ENCODE results near the gene GCLC.
"Not testable (repeated sequence)": the region's sequence is repeated elsewhere in the genome, so short reads cannot be mapped to it uniquely, and the experiment has no call there.

GCLC gene

DNA sequence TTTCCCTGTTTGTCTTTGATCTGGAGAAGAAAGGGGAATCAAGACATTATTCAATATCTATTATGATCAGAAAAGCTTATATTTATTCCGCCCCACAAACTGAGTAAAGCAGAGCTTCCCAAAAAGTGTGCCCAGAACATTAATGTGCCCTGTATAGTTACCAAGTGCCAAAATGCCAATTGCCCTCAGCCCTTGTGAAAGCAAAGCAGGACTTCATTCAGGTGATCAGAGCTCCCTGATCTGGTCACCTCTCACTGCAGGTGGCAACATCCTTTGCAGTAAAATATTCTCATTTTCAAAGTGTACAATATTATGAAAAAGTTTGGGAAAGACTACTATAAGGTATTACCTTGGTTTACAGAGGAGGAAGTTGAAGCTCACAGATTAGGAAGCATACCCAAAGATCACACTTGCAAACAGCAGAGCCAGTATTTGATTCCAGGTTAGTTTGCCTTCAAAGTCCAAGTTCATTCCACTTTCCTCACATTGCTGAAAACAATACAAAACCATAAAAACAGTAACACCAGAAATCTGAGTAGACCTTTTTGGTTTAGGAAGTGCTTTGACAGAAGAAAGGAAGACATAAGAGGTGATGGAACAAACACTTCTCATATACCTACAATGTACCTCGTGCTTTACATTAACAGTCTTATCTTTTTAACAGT is 19.6 kb upstream of the GCLC start:
- DNase-seq (ENCODE audit: low read depth in 2 of 3, low spot score in 2 of 3) = no peak

DNA sequence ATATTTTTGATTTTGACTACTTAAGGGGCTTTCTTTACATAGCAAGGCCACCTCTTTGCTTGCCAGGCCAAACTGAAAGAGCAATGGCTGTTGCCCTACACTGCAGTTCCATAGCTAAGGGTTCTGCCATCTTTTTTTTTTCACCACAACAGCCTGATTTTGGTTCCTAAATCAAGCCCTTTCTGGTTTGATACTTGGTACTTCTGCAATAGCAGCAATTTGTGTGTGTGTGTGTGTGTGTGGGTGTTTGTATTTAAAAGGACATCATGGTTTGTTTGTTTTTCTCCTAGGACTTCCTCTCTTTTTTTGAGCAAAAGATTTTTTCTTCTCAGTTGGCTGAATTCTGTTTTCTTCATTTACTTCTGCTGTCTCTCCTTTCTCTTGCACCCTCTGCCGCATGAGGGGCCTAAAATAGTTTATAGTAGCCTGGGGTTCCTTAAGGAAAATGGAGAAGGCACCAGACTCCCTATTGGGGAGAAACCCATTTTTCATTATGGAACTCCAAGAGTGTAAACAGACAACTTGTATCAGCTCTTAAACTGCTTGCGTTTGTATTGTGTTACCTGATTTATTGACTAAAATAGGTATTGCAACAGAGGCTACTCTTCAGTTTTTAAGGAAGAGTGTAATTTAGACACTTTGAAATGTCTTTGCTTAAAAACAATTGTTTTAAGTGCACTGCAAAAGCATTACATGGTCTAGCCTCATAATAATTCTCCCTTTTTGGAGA is 12.2 kb upstream of the GCLC start:
- DNase-seq (ENCODE audit: low read depth in 2 of 3, low spot score in 2 of 3) = no peak

DNA sequence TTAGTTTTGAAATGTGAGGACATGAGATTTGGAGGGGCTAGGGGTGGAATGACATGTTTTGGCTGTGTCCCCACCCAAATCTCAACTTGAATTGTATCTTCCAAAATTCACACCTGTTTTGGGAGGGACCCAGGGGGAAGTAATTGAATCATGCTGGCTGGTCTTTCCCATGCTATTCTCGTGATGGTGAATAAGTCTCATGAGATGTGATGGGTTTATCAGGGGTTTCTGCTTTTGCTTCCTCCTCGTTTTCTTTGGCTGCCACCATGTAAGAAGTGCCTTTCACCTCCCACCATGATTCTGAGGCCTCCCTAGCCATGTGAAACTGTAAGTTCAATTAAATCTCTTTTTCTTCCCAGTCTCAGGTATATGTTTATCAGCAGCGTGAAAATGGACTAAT is 8.7 kb upstream of the GCLC start:
- not testable (repeated sequence) for DNase-seq (ENCODE audit: low read depth in 2 of 3, low spot score in 2 of 3)

DNA sequence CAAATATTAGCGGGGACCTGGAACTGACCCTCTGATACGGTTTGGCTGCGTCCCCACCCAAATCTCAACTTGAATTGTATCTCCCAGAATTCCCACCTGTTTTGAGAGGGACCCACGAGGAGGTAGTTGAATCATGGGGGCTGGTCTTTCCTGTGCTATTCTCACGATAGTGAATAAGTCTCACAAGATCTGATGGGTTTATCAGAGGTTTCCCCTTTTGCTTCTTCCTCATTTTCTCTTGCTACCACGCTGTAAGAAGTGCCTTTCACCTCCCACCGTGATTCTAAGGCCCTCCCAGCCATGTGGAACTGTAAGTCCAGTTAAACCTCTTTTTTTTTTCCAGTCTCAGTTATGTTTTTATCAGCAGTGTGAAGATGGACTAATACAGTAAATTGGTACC is 6.8 kb upstream of the GCLC start:
- DNase-seq (ENCODE audit: low read depth in 2 of 3, low spot score in 2 of 3) = not testable (repeated sequence)

DNA sequence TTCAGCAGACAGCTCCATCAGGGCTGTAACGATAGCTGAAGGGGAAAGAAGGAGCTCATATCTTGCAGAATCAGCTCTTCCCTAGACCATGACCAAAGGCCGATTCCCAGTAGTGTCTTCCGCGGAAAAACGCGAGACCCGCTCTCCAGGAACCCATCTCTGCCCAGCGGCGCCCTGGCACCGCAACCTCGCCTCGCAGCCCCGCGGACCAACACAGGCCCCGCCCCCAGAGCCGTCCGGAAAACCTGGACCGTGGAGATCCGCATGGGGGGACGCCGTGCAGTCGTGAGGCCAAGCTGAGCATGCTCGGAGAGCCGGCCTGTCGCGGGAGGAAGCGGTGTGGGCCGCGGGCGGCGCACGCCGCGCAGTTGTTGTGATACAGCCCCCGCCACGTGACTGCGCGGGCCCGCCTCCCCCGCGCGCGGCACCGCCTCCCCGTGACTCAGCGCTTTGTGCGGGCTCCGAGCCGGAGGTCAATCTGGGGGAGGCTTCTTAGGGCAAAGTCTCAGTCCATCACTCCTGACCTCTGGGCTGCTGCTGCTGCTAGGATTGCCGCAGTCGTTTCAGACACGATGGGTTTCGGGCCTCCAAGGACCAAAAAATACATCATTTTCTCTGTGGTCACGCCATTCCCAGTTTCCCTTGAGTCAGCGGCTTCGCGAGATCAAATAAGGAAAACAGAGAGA is 3.1 kb upstream of the GCLC start:
- DNase-seq (ENCODE audit: low read depth in 2 of 3, low spot score in 2 of 3) = peak; percentile 75 to 88 (median 82)

DNA sequence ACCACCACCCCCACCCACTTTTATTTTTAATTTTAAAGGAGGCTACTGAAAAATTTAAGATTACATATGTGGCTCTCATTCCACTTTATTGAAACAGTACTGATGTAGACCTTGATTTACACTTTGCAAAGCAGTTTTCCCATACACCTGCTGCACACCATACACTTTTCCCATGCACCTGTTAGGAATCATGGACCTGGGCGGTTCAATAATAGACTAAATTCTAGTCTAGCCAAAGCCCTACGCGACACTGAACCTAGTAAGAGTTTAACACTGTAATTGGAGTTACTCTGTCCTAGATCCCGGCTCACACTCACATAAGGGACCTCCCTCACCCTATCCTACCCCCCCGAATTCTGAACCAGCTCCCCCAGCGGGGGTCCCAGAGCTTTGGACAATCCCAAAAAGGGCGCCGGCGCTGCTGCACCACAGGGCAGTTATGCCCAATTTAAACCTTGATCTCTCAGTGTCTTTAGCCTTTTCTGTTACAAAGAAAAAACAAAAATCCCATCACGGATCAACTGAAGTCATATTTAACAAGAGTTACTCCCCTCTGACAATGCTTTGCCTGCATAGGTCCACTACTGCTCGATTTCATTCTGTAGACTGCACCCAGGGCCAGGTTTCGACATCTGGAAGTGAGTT is 2.4 kb upstream of the GCLC start:
- no peak for DNase-seq (ENCODE audit: low read depth in 2 of 3, low spot score in 2 of 3)

DNA sequence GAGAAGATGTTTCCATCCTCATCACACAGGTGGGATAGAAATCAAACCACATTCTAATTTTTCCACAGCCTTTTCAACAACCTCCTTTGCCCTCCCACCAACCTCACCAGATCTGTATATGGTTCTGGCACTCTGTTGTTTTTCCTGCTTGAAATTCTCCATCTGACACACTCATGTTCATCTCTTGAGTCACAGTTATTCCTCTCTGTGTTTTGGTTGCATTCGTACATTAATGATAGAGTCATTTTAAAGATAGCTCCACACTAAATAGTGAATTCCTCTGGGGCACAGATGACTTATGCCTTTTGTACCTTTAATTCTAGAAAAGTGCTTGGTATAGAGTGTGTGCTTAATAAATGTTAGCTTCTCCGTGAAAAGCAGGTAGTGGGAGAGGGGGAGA is 1.4 kb upstream of the GCLC start:
- no peak for DNase-seq (ENCODE audit: low read depth in 2 of 3, low spot score in 2 of 3)

DNA sequence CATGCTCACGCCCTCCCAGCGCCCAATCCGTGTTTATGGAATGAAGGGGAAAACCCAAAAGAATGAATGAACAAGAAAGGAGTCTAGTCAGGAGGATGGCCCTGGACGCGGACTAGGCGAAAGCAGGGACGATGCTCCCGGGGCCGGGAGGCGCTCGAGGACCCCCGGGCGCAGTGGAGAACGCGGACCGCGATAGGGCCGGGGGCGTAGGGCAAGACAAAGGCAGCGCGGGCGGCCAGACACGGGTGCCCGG is 758 bp downstream of the GCLC start:
- peak in 2 of 3 experiments; percentile 7 to 14 for DNase-seq (ENCODE audit: low read depth in 2 of 3, low spot score in 2 of 3)

DNA sequence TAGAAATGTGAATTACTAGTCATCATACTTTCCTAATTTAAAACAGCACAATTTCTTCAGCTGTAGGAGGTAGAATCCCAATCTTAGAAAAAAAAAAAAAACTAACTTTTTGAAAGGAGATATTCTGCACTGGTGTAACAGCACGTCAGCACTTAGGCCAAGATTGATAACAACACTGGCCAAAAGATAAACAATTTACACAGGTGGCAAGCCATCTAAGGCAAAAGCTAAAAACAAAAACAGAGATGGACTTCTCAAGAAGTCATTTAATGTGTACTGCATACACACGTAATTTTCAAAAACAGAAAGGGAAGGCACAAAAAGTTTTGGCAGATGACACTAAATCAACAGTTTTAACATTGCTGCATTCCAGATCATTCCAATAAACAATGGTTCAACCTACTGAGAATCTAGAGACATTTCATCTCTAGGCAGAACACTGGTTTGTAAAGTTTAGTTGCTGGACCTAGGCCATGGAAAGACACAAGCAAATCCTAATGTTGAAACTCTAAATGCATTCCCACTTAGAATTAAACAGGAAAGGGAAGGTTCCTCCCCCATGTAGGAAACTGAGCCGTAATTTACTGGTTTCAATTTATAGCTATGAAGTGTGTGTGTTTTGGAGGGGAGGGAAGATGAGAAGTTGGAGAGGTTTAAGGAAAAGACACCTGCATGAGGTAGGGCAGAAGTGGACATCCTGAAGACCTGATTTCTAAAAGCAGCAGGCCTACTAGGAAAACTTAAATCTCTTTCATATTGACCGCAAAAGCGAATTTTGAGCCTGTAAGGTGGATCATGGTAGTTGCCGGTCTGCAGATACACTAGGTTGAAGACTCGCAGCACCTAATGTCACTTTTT is 1.3 kb downstream of the GCLC start:
- no peak for DNase-seq (ENCODE audit: low read depth in 2 of 3, low spot score in 2 of 3)

DNA sequence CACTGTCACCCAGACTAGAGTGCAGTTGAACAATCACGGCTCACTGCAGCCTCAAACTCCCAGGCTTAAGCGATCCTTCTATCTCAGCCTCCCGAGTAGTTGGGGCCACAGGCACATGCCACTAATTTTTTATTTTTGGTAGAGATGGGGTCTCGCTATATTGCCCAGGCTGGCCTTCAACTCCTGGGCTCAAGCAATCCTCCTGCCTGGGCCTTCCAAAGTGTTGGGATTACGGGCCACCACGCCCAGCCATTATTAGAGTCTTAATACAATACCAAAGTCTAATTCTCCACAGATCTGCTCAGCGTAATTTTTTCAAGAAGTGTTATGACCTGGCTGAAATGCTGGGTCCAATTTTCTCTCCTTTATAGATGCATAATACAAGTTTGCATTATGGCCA is 3.0 kb downstream of the GCLC start:
- DNase-seq (ENCODE audit: low read depth in 2 of 3, low spot score in 2 of 3) = no peak

DNA sequence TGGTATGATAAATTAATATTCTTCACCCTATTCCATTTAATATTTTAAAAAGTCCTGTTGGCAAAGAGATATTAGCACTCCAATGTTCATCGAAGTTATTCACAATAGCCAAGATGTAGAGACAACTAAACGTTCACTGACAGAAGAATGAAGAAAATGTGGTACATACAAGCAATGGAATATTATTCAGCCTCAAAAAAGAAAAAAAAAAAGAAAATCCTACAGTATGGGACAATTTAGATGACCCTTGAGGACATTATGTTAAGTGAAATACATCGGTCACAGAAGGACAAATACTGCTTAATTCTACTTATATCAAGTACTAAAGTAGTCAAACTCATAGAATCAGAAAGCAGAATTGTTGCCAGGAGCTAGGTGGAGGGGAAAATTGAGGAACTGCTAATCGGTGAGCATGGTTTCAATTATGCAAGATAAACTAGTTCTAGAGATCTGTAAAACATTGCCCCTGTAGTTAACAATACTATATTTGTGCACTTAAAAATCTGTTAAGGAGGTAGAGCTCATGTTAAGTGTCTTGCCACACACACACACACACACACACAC is 4.7 kb downstream of the GCLC start:
- no peak for DNase-seq (ENCODE audit: low read depth in 2 of 3, low spot score in 2 of 3)

DNA sequence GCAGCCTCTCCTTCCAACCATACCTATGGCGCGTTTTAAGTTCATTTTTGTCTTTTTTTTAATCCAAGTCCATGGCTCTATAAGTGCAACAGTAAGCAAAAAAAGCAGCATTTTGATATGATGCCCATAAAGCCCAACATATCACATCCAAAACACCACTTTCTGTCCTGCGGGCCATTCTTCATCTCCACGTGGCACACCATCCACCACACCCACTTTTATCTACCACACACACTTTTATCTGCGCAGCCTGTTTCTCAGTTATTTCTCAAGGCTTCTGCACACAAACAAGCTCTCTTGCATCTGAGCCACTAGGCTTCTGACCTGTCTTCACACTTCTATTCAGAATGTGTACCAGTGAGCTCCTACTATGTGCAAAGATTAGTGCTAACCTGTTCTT is 5.3 kb downstream of the GCLC start:
- no peak for DNase-seq (ENCODE audit: low read depth in 2 of 3, low spot score in 2 of 3)

DNA sequence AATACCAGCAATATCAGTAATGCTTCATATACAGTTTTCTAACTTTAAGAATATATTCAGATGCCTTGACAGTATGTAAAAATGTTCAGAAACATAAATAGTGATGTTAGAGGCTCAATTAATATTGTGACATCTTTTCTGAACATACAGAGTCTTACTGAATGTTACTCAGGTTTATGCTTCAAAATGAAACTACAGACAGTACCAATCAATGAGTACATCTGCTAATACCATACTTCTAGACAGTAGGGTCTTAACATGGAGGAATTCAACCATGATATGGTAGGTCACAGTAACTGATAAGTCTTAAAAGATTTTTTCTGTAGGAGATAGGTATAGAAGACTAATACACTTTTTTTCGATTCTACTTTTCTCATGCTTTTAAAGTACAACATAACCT is 8.3 kb downstream of the GCLC start:
- no peak for DNase-seq (ENCODE audit: low read depth in 2 of 3, low spot score in 2 of 3)

DNA sequence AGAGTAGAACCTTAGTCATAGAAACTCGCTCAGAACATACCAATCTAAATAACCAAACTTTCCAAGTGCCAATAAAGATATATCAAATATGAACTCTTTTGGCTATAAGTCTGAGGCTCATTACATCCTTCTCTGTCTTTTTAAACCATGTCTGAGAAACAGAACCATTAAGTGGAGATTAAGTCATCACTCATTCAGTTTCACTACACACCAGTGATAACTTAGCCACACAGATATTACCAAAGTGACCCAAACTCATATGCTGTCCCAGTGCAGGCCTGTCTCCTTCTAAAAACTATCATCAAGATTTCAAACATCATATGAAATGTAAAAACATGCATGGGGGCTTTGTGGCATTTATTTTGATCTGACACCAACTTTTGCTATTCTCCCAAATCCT is 12.0 kb downstream of the GCLC start:
- no peak for DNase-seq (ENCODE audit: low read depth in 2 of 3, low spot score in 2 of 3)

DNA sequence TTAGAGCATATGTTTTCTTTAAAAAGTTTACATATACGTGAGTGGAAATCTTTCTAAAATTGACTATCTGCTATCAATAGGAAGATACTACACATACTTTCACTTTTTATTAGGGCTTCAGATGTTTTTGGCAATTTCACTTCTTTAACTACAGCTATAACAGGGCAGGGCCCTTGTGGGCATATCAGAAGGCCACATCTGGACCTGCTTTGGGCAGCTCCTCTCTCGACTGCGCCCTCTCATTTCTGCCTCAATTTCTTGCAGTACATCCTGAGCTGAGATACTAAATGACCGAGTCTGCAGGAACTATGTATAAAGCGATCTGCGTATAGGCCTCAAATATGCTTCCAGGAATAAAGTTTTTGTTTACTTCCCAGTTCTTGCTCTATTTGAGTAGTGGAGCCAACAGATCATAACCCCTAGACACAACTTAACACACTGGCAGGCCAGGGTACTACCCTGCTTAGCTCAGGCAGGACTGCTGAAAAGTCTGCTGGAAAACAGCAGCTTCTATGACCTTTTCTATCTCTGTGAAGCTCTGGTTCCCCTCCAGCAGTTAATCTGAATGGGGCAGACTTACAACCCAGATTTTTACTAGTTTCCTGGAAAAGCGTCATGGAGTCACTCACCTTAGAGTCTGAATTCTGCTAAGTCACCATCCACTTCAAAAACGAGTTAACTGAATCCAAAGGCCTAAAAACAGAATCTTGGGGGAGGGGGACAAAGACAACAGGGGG is 12.7 kb downstream of the GCLC start:
- no peak for DNase-seq (ENCODE audit: low read depth in 2 of 3, low spot score in 2 of 3)

DNA sequence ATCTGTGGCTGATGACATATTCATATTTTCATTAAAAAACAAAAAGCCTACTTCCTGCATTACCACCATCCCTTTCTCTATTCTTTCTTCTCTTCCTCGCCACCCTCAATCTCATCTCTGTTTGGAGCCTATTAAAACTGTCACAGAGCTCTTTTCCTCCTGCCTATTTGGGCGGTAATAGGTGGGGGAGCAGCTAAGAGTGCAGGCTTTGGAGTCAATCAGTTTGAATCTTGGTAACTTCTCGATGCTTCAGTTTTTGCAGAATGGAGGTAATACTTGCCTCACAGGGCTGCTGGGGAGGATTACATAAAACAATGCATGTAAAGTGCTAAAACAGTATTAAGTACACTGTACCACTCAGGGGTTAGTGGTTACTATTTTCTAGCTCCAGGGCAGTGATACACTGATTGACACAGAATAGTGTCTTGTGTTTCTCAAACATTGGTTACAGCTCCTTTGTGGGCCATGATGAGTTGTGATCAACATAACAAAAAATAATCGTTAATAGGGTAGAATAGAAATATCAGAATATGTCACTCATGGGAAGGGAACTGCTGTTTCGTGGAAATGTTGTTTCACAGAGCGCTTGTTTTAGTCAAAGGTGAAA is 14.0 kb downstream of the GCLC start:
- DNase-seq (ENCODE audit: low read depth in 2 of 3, low spot score in 2 of 3) = no peak

DNA sequence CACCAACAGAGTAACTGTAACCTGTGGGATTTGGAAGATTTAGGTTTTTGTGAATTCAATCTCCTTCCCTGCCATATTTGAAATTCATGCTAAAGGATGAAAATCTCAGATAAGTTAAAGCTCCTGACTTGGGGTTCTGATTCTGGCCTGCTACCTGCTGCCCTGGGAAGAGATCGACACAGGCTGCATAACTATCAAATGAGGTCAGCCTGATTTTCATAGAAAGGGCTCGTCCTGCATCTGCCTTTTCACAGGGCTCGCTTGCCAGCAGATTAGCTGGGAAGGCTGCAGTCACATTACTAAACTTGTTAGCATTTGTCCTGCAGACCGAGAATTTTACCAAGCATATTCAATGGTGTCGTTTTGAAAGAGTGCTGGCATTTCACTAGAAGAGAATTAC is 14.6 kb downstream of the GCLC start:
- no peak for DNase-seq (ENCODE audit: low read depth in 2 of 3, low spot score in 2 of 3)

DNA sequence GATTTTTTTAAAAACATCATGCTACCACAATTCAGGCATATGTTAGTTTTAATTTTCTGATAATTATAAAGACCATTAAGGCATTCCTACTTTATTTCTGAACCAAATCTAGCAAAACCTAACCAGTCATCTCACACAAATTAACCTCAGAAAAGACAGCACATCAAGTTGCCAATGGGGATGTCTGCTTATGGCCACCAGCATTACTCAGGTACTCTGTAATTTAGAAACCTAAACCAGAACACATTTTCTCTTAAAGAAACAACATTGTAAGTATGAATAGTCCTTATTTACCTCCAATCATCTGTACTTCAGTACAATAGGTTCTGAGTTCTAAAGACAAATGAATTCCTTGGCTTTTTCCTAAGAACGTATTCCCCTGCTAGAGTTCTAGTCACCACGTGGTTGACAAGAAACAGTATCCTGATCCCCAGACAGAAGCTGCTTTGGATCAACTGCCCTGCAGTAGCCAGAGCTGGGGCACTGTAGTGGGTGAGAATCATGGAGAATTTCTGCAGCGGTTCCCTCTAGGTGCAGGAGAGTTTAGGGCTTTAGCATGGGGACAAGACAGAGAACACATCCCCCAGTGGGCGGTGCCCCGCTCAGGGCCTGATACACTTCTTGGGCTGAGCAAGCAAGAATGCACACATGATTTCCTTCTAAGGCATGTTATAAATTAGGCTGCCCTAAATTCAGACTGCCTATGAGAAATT is 15.4 kb downstream of the GCLC start:
- no peak for DNase-seq (ENCODE audit: low read depth in 2 of 3, low spot score in 2 of 3)

DNA sequence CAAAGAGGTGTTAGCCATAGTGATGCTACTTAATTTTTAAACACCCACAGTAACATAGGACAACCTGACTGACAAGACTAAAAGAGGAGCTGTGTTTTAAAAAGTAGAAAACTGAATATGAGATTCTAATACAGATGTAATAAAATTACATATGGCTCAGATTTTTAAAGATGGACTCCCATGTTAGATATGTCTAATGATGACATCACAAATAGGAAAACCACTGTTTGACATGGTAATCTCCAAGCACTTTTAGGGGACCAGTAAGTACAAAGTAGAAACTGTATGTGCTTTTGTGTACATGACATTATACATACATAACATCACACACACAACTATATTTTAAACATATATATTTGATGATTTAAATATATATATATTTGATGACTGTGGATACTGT is 16.8 kb downstream of the GCLC start:
- no peak for DNase-seq (ENCODE audit: low read depth in 2 of 3, low spot score in 2 of 3)

Data from activated CD8-positive, alpha-beta memory T cell treated with anti-CD3 and anti-CD28 coated beads for 48 hours (primary cell).